ENCODE results near the gene PIP4K2C.
A peak's percentile ranks its signal among the peaks of the same experiment; 100 is the strongest.
"Not testable (repeated sequence)": the region's sequence is repeated elsewhere in the genome, so short reads cannot be mapped to it uniquely, and the experiment has no call there.

The PIP4K2C gene

DNA sequence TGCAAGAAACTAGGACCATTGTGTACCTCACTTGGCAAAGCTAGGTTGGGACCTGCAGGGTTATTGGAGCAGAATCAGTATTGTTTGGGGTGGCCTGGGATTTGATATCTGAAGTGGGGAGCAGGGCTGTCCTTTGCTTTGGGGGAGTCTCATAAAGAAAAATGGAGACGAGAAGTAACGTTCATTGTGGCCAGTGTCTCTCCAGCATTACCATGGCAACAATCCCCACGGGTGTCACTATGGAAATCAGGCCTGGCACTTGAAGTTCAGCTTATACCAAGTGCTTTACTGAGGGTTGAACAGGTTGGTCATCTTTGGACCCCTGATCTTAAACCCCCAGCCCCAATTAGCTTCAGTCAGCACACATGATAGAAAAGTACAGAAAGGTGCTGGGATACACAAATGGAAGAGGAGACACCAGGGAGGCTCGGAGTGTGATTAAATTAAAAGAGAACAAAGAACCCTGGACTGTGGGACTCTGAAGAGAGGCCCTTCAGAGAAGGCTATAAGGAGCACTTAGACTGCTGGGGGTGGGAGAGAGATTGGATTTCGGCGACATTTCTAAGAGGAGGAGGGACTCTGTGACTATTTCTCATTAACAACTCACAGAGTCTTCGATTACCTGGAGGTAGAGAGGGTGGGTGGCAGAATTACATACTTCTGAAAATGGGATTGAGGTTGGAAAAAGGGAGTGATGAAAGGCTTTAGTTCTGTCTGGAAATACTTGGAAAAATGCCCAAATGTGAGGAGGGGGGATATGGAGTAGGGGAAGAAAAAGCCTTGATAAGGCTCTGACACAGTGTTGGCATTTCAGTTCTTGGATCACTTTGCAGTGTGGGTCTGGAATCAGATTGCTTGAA, 37.4 kb upstream of the PIP4K2C start:
- H3K27me3 ChIP-seq, result peaks cover 31 to 44% (median 34%) of the 10 kb centered on the region in 11 experiments
- no peaks in the 10 kb centered on the region for H3K36me3 ChIP-seq
- H3K4me1 ChIP-seq, result peaks cover 0 to 17% (median 15%) of the 10 kb centered on the region in 10 experiments; a peak in 16 of 20 replicates
- H3K27ac ChIP-seq, result no peak overlapping the region
- H3K4me2 ChIP-seq, result peak overlapping the region; percentile 11 to 86 (median 62); a peak in 19 of 22 replicates
- H3K9me3 ChIP-seq (replicated peaks in 1 of 11), result no peaks in the 10 kb centered on the region
- no peak for TF ChIP-seq Cebpa-rat (IDR thresholded peaks at IDR 0.05)
- H3K9ac ChIP-seq, result peak overlapping the region in 3 of 11 experiments; percentile 26 to 40 (median 36); a peak in 3 of 22 replicates
- no peaks in the 10 kb centered on the region; a peak in 1 of 22 replicates for H4K20me1 ChIP-seq
- H3K4me3 ChIP-seq, result no peak overlapping the region

DNA sequence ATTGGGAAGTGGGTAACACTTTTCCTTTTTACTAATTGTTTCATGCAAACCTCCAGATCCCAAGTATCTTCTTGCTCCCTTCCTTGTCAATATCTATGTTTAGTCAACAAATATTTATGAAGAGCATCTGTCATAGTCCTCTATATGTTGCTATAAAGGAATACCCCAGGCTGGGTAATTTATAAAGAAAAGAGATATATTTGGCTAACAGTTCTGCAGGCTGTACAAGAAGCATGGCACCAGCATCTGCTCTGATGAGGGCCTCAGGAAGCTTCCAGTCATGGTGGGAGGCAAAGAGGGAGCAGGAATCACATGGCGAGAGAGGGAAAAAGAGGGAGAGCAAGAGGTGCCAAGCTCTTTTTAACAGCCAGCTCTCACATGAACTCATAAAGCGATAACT, 36.5 kb upstream of the PIP4K2C start:
- Histone ChIP-seq H3K27ac (no peak overlapping the region), H3K9ac (no peak overlapping the region), H3K4me1 (peaks cover 0 to 17% (median 15%) of the 10 kb centered on the region in 10 experiments; a peak in 16 of 20 replicates), H3K27me3 (peaks cover 22 to 36% (median 26%) of the 10 kb centered on the region in 11 experiments), H3K9me3 (replicated peaks in 1 of 11) (no peaks in the 10 kb centered on the region), H3K4me3 (no peak overlapping the region), H4K20me1 (no peaks in the 10 kb centered on the region), H3K4me2 (no peak overlapping the region; a peak in 1 of 22 replicates), H3K36me3 (no peaks in the 10 kb centered on the region)
- no peak for TF ChIP-seq Cebpa-rat (IDR thresholded peaks at IDR 0.05)

DNA sequence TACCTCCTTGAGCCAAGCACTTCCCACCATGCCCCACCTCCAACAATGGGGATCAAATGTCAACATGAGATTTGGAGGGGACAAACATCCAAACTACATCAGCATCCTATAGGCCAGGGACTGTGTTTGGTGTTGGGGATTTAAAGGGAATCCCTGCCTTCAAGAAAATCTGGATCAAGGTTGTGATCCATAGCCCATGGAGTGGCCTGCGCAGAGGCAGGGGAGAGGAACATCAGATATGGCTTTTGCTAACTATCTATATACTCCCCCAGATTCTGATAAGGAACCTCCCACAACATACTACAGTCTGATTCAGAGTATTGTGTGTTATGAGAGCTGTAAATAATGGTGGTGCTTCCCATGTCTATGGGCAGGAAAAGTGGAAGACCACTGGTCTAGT, 36.1 kb upstream of the PIP4K2C start:
- Histone ChIP-seq H3K4me2 (no peak overlapping the region), H3K4me3 (no peak overlapping the region), H3K4me1 (peaks cover 0 to 17% (median 15%) of the 10 kb centered on the region in 10 experiments; a peak in 16 of 20 replicates), H3K27me3 (peaks cover 18 to 31% (median 21%) of the 10 kb centered on the region in 11 experiments), H3K9me3 (replicated peaks in 1 of 11) (no peaks in the 10 kb centered on the region), H3K27ac (no peak overlapping the region), H4K20me1 (no peaks in the 10 kb centered on the region), H3K36me3 (no peaks in the 10 kb centered on the region), H3K9ac (no peak overlapping the region)
- TF ChIP-seq Cebpa-rat (IDR thresholded peaks at IDR 0.05), result no peak

DNA sequence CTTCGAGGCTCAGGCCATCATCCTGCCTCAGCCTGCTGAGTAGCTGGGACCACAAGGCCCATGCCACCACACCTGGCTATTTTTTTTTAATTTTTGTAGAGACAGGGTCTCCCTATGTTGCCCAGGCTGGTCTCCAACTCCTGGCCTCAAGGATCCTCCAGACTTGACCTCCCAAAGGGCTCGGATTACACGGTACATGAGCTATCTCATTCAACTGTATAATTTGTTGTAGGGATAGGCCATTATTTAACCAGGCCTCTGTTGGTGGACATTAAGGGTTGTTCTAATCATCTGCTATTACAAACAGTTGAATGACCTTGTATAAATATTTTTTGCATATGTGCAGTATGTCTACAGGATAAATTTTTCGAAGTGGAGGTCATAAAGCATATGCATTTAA, 32.1 kb upstream of the PIP4K2C start:
- Histone ChIP-seq H3K4me3 (no peak overlapping the region), H4K20me1 (no peaks in the 10 kb centered on the region), H3K27ac (no peak overlapping the region), H3K9ac (no peak overlapping the region), H3K9me3 (replicated peaks in 1 of 11) (no peaks in the 10 kb centered on the region), H3K4me2 (no peak overlapping the region), H3K36me3 (no peaks in the 10 kb centered on the region), H3K4me1 (peaks cover 0 to 5% (median 3%) of the 10 kb centered on the region in 10 experiments; a peak in 11 of 20 replicates), H3K27me3 (no peaks in the 10 kb centered on the region)
- TF ChIP-seq Cebpa-rat (IDR thresholded peaks at IDR 0.05), result no peak

DNA sequence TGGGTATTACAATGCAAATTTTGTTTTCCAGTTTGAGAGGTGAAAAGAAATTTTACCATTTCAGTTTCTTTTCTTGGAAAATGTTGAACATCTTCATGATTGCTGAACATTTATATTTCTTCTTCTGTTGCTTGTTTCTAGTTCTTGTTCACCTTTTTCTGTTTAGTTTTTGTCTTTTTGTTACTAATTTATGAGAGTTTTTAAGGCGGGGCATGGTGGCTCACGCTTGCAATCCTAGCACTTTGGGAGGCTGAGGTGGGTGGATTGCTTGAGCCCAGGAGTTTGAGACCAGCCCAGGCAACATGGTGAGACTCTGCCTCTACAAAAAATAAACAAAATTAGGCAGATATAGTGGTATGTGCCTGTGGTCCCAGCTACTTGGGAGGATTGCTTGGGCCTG, 30.5 kb upstream of the PIP4K2C start:
- Histone ChIP-seq H3K9ac (no peak overlapping the region), H3K36me3 (no peaks in the 10 kb centered on the region), H3K27me3 (no peaks in the 10 kb centered on the region), H3K4me2 (no peak overlapping the region), H3K27ac (no peak overlapping the region), H3K9me3 (replicated peaks in 1 of 11) (no peaks in the 10 kb centered on the region), H4K20me1 (no peaks in the 10 kb centered on the region), H3K4me1 (peaks cover 0 to 5% (median 0%) of the 10 kb centered on the region in 10 experiments; a peak in 1 of 20 replicates), H3K4me3 (no peak overlapping the region)
- TF ChIP-seq Cebpa-rat (IDR thresholded peaks at IDR 0.05), result no peak

DNA sequence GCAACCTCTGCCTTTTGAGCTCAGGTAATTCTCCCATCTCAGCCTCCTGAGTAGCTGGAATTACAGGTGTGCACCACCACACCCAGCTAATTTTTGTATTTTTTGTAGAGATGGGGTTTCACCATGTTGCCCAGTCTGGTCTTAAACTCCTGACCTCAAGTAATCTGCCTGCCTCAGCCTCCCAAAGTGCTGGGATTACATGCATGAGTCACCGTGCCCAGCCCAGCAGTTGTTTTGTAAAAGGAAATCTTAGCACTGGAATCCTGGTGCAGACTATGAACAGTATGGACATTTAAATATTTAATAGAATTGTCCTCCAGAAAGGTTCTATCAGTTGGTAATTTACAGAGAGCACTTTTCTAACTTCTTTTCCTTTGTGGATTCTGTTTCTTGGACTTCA, 29.9 kb upstream of the PIP4K2C start:
- H3K9me3 ChIP-seq (replicated peaks in 1 of 11); H3K9ac ChIP-seq; H3K27me3 ChIP-seq; H3K4me1 ChIP-seq; H3K36me3 ChIP-seq; H3K27ac ChIP-seq; H3K4me2 ChIP-seq; H4K20me1 ChIP-seq; H3K4me3 ChIP-seq: not testable (repeated sequence)

DNA sequence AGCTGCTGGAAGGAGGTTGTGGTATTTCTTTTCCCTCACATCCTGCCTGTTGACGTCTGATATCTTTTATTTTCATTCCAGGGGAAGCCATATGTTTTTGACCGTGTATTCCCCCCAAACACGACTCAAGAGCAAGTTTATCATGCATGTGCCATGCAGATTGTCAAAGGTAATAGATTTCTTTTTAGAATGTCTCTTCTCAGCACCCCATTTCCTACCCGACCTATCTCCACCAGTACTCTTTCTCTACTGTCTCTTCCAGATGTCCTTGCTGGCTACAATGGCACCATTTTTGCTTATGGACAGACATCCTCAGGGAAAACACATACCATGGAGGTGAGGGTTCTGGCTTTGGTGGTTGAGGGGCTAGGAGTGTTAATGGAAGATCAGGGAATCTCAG, 27.6 kb upstream of the PIP4K2C start:
- H3K4me1 ChIP-seq, result peaks cover 0 to 5% (median 0%) of the 10 kb centered on the region in 10 experiments; a peak in 1 of 20 replicates
- TF ChIP-seq Cebpa-rat (IDR thresholded peaks at IDR 0.05), result no peak

DNA sequence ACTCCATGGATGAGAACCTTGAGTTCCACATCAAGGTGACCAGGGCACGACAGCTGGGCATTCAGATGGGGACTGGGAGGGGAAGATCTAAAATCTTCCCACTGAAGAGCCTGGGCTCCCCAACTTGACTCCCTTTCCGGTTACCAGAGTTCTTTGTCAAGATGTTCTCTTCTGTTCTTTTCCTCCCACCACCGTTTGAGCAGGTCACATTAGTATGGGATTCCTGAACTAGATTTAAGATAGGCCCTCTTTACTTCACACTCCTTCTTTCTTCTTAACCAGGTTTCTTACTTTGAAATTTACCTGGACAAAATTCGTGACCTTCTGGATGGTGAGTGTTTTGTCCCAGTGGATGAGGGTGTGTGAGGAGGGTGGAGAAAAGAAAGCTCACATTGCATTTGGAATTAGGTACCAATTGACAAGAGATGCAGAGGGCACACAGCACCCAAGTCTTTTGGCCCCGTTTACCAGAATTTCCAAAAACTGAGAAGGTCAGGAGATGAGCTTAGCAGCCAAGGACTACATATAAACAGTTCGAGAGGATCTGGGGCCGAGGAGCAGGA, 26.7 kb upstream of the PIP4K2C start:
- TF ChIP-seq Cebpa-rat (IDR thresholded peaks at IDR 0.05), result no peak
- H3K36me3 ChIP-seq, result no peaks in the 10 kb centered on the region

More for the DNA sequence above, 27.6 kb upstream of the PIP4K2C start:
- H3K9ac ChIP-seq, result no peak overlapping the region
- no peak overlapping the region for H3K4me3 ChIP-seq
- no peaks in the 10 kb centered on the region for H4K20me1 ChIP-seq
- no peak overlapping the region for H3K27ac ChIP-seq
- H3K4me2 ChIP-seq, result no peak overlapping the region
- no peaks in the 10 kb centered on the region for H3K36me3 ChIP-seq
- H3K27me3 ChIP-seq, result no peaks in the 10 kb centered on the region
- H3K9me3 ChIP-seq (replicated peaks in 1 of 11), result no peaks in the 10 kb centered on the region

DNA sequence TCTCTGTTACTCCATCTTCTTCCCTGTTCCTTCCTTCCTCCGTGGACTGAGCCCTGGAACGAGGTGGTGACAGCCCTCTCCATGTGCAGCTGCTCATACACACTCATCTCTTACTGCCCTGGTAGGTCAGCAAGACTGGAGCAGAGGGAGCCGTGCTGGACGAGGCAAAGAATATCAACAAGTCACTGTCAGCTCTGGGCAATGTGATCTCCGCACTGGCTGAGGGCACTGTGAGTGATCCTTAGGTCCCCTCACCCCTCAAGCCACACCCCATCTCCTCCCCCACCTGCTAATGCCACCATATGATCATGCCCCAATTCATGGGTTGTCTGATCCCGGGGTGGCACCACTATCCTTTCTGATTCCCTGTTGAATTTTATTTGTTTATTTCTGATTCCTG, 22.2 kb upstream of the PIP4K2C start:
- Histone ChIP-seq H3K4me3 (no peak overlapping the region), H3K4me1 (no peaks in the 10 kb centered on the region), H3K9ac (no peak overlapping the region), H3K4me2 (no peak overlapping the region), H3K36me3 (no peaks in the 10 kb centered on the region), H3K27me3 (no peaks in the 10 kb centered on the region), H3K9me3 (replicated peaks in 1 of 11) (no peaks in the 10 kb centered on the region), H4K20me1 (no peaks in the 10 kb centered on the region), H3K27ac (no peak overlapping the region)
- no peak for TF ChIP-seq Cebpa-rat (IDR thresholded peaks at IDR 0.05)

More for the DNA sequence above, 26.7 kb upstream of the PIP4K2C start:
- H3K27ac ChIP-seq, result no peak overlapping the region
- H3K4me3 ChIP-seq, result no peak overlapping the region
- no peak overlapping the region for H3K9ac ChIP-seq
- H3K27me3 ChIP-seq, result no peaks in the 10 kb centered on the region
- no peaks in the 10 kb centered on the region for H3K9me3 ChIP-seq (replicated peaks in 1 of 11)
- H3K4me1 ChIP-seq, result peaks cover 0 to 5% (median 0%) of the 10 kb centered on the region in 10 experiments; a peak in 1 of 20 replicates
- H3K4me2 ChIP-seq, result no peak overlapping the region
- H4K20me1 ChIP-seq, result no peaks in the 10 kb centered on the region
